H1 (cell line): ENCODE data around the gene EFCAB3. TPM values are rescaled to one million over a fixed set of nuclear protein-coding genes. Genes with fewer than 3 reads are reported as not detected.
"Not testable (repeated sequence)": the region's sequence is repeated elsewhere in the genome, so short reads cannot be mapped to it uniquely, and the experiment has no call there.

Experiments used
- CTCF ChIA-PET: fragments of 300-600 bp; sonication (Branson Sonifier 250); formaldehyde crosslinking; loops from one replicate; lab custom pipeline; 2021; ENCODE audit not compliant: partially characterized antibody; lab: Charles Lee
- POLR2A ChIA-PET: fragments of 300-600 bp; sonication (Branson Sonifier 250); formaldehyde crosslinking; loops from one replicate; lab custom pipeline; 2021; ENCODE audit warnings: inconsistent platforms; ENCODE audit not compliant: partially characterized antibody; lab: Charles Lee
- DNase-seq, 2 experiments: peaks; one replicate each; pipeline versions ENCODE4 v3.0.0 to v3.0.0-alpha.2; 2010 to 2022; ENCODE audit warnings: low spot score in 2 of 2, low read depth in 1 of 2, mixed read lengths in 1 of 2
- FAIRE-seq: peaks from 2 replicates; lab custom pipeline; 2011; peaks lifted over from hg19 to GRCh38; lab: Jason Lieb, UNC
- H2AFZ ChIP-seq: 2 replicates; pipeline ENCODE4 v1.8.1; 2012; ENCODE audit warnings: low read length, inconsistent platforms
- H2AK5ac ChIP-seq: 2 replicates; pipeline ENCODE4 v1.6.1; 2013; ENCODE audit warnings: low read depth, low read length
- H2BK120ac ChIP-seq: replicated peaks from 2 replicates; pipeline ENCODE3; 2013; ENCODE audit warnings: low read depth, low read length, inconsistent platforms
- H2BK12ac ChIP-seq: 2 replicates; pipeline ENCODE4 v1.6.1; 2013; ENCODE audit warnings: low read depth, low read length
- H2BK15ac ChIP-seq: 2 replicates; pipeline ENCODE4 v1.6.1; 2013; ENCODE audit warnings: low read length
- H2BK20ac ChIP-seq: 2 replicates; pipeline ENCODE4 v1.6.1; 2013; ENCODE audit warnings: low read length
- H2BK5ac ChIP-seq: 2 replicates; pipeline ENCODE4 v1.6.1; 2013; ENCODE audit warnings: low read depth, low read length
- H3K14ac ChIP-seq: 2 replicates; pipeline ENCODE4 v1.6.1; 2013; ENCODE audit warnings: inconsistent platforms; ENCODE audit not compliant: insufficient read length
- H3K18ac ChIP-seq: 2 replicates; pipeline ENCODE4 v1.6.1; 2013; ENCODE audit warnings: low read length; ENCODE audit errors: extremely low read depth
- H3K23ac ChIP-seq: 2 replicates; pipeline ENCODE4 v1.6.1; 2013; ENCODE audit warnings: inconsistent platforms; ENCODE audit not compliant: insufficient read length
- H3K23me2 ChIP-seq: 2 replicates; pipeline ENCODE4 v1.6.1; 2013; ENCODE audit warnings: low read depth, low read length
- H3K27ac ChIP-seq: 2 replicates; pipeline ENCODE4 v1.6.1; 2011; ENCODE audit warnings: low read depth, low read length, inconsistent platforms
- H3K27me3 ChIP-seq, 4 experiments: replicated peaks in 1 of 4; 1 replicate in 1 of 4; 2 replicates in 3 of 4; pipeline versions ENCODE4 v1.6.1 to v1.8.1; 2011 to 2013; ENCODE audit warnings: low read length in 3 of 4, mild to moderate bottlenecking in 3 of 4, inconsistent platforms in 2 of 4, mixed read lengths in 2 of 4, moderate library complexity in 1 of 4; ENCODE audit not compliant: control insufficient read depth in 3 of 4, insufficient read depth in 3 of 4; ENCODE audit errors: extremely low read depth in 1 of 4
- H3K36me3 ChIP-seq, 4 experiments: 2 replicates each; pipeline versions ENCODE4 v1.6.1 to v1.8.1; 2011 to 2013; ENCODE audit warnings: mild to moderate bottlenecking in 4 of 4, low read length in 3 of 4, moderate library complexity in 2 of 4, control low read depth in 1 of 4, inconsistent platforms in 1 of 4; ENCODE audit not compliant: insufficient read depth in 4 of 4, control insufficient read depth in 2 of 4
- H3K4ac ChIP-seq: replicated peaks from 2 replicates; pipeline ENCODE3; 2013; ENCODE audit warnings: low read length, low read depth, mixed read lengths, inconsistent platforms; ENCODE audit not compliant: insufficient read length
- H3K4me1 ChIP-seq, 4 experiments: replicated peaks in 1 of 4; 1 replicate in 1 of 4; 2 replicates in 3 of 4; pipeline versions ENCODE4 v1.6.1 to v1.8.1; 2011 to 2013; ENCODE audit warnings: low read length in 3 of 4, inconsistent platforms in 2 of 4, mixed read lengths in 1 of 4; ENCODE audit not compliant: insufficient read depth in 4 of 4, control insufficient read depth in 3 of 4
- H3K4me2 ChIP-seq, 2 experiments: 2 replicates each; pipeline versions ENCODE4 v1.6.1 to v1.8.1; 2011 to 2013; ENCODE audit warnings: low read depth in 2 of 2, low read length in 2 of 2, control low read depth in 1 of 2, inconsistent platforms in 1 of 2, mild to moderate bottlenecking in 1 of 2; ENCODE audit not compliant: insufficient read depth in 1 of 2
- H3K4me3 ChIP-seq, 4 experiments: fragments of 200-600, 300-600 bp in 1 of 4; sonication (generic), shearing (Covaris generic), sonication (Bioruptor Twin) in 1 of 4; 2 replicates each; pipeline versions ENCODE4 v1.5.1 to v1.8.1; 2011 to 2016; ENCODE audit warnings: low read length in 4 of 4, low read depth in 3 of 4, control low read depth in 2 of 4, inconsistent platforms in 2 of 4, mild to moderate bottlenecking in 2 of 4, mixed read lengths in 1 of 4, moderate library complexity in 1 of 4; ENCODE audit not compliant: insufficient read depth in 2 of 4; ENCODE audit errors: extremely low read depth in 1 of 4
- H3K56ac ChIP-seq: replicated peaks from 2 replicates; pipeline ENCODE3; 2013; ENCODE audit warnings: low read depth, mild to moderate bottlenecking, mixed read lengths, low read length, inconsistent platforms; ENCODE audit not compliant: insufficient read length
- H3K79me1 ChIP-seq: 2 replicates; pipeline ENCODE4 v1.6.1; 2013; ENCODE audit warnings: low read depth, low read length, control low read depth
- H3K79me2 ChIP-seq, 2 experiments: 2 replicates each; pipeline versions ENCODE4 v1.6.1 to v1.8.1; 2012 to 2013; ENCODE audit warnings: low read length in 2 of 2, mild to moderate bottlenecking in 2 of 2, inconsistent platforms in 1 of 2; ENCODE audit not compliant: insufficient read depth in 2 of 2, control insufficient read depth in 1 of 2
- H3K9ac ChIP-seq, 4 experiments: replicated peaks in 1 of 4; 1 replicate in 1 of 4; 2 replicates in 3 of 4; pipeline versions ENCODE4 v1.6.1 to v1.8.1; 2011 to 2013; ENCODE audit warnings: low read depth in 3 of 4, low read length in 3 of 4, control low read depth in 2 of 4, mild to moderate bottlenecking in 2 of 4, moderate library complexity in 2 of 4, inconsistent platforms in 1 of 4; ENCODE audit errors: extremely low read depth in 1 of 4
- H3K9me3 ChIP-seq, 2 experiments: 2 replicates each; pipeline versions ENCODE4 v1.6.1 to v1.8.1; 2012 to 2013; ENCODE audit warnings: mild to moderate bottlenecking in 2 of 2, moderate library complexity in 2 of 2, control low read depth in 1 of 2, inconsistent platforms in 1 of 2, low read depth in 1 of 2, low read length in 1 of 2, mixed read lengths in 1 of 2; ENCODE audit not compliant: insufficient read depth in 2 of 2
- H4K20me1 ChIP-seq, 2 experiments: replicated peaks in 1 of 2; 2 replicates each; pipeline versions ENCODE3 to v1.8.1; 2011 to 2013; ENCODE audit warnings: inconsistent platforms in 2 of 2, low read length in 2 of 2, mild to moderate bottlenecking in 1 of 2; ENCODE audit not compliant: insufficient read depth in 2 of 2, control insufficient read depth in 1 of 2
- H4K5ac ChIP-seq: 2 replicates; pipeline ENCODE4 v1.6.1; 2013; ENCODE audit warnings: low read length, low read depth, mixed read lengths, inconsistent platforms; ENCODE audit not compliant: insufficient read length
- H4K8ac ChIP-seq: 2 replicates; pipeline ENCODE4 v1.8.0; 2013; ENCODE audit warnings: mild to moderate bottlenecking, moderate library complexity, low read length, inconsistent platforms; ENCODE audit not compliant: insufficient read depth; ENCODE audit errors: extremely low read depth
- H4K91ac ChIP-seq: replicated peaks from 2 replicates; pipeline ENCODE3; 2013; ENCODE audit warnings: low read length, mixed read lengths, inconsistent platforms; ENCODE audit not compliant: insufficient read length
- GABPA ChIP-seq: IDR thresholded peaks from 2 replicates; pipeline ENCODE4 v1.6.1; 2011; ENCODE audit warnings: mild to moderate bottlenecking, low read length, moderate library complexity, borderline replicate concordance; ENCODE audit not compliant: insufficient read depth
- KDM4A ChIP-seq: IDR thresholded peaks from one replicate; pipeline ENCODE4 v1.7.1; 2012; ENCODE audit warnings: low read depth, mild to moderate bottlenecking, moderate library complexity, low read length, inconsistent platforms; ENCODE audit not compliant: severe bottlenecking
- KDM5A ChIP-seq: fragments of 200-600 bp; IDR thresholded peaks from 2 replicates; pipeline ENCODE4 v1.7.1; 2012; ENCODE audit warnings: mild to moderate bottlenecking, low read length, inconsistent platforms, mixed read lengths
- TBP ChIP-seq: IDR thresholded peaks from 2 replicates; pipeline ENCODE4 v1.6.1; 2011; ENCODE audit warnings: low read depth, low read length, improper control_type of control experiment
- WGBS, 2 experiments: shearing (Covaris generic) in 1 of 2; methylation state at CpG; one replicate each; pipeline versions ENCODE4 v1.1.6 to v1.1.7; 2013 to 2015; ENCODE audit warnings: low lambda C conversion rate in 2 of 2, mixed read lengths in 2 of 2, inconsistent platforms in 1 of 2, low coverage in 1 of 2, missing lambda C conversion rate in 1 of 2; ENCODE audit not compliant: insufficient replicate concordance in 2 of 2, insufficient coverage in 1 of 2, insufficient read length in 1 of 2; ENCODE audit errors: extremely low coverage in 1 of 2, missing lambda C conversion rate in 1 of 2; 5-methylcytosine and 5-hydroxymethylcytosine counted together
- polyA plus RNA-seq, 7 experiments: library from polyadenylated mRNA; depleted of rRNA in 3 of 7; stranded (reverse) in 5 of 7; unstranded in 2 of 7; fragments of >200 nt in 5 of 7; fragments of 200-250 nt in 2 of 7; gene quantifications; 1 replicate in 5 of 7; 2 replicates in 1 of 7; 4 replicates in 1 of 7; pipeline versions ENCODE4 v1.2.1 to v1.2.3, GENCODE V29; 2011 to 2013; ENCODE audit warnings: missing spikeins in 2 of 7, mixed read lengths in 2 of 7
- total RNA-seq: library from RNA; stranded (reverse); fragmentation: NEBNext Ultra II Directional; extraction: Animal tissue kit (Norgen Biotek cat#: 25700); gene quantifications from 2 replicates; pipeline ENCODE4 v1.2.1, GENCODE V29; 2021
- TF ChIP-seq, protein P1 (sequence below), 3 experiments: IDR thresholded peaks; 1 replicate in 2 of 3; 2 replicates in 1 of 3; pipeline versions ENCODE4 v1.5.1 to v1.6.1; 2011; ENCODE audit warnings: low read length in 3 of 3, mild to moderate bottlenecking in 3 of 3, inconsistent platforms in 2 of 3, low read depth in 1 of 3, moderate library complexity in 1 of 3; ENCODE audit not compliant: insufficient read depth in 1 of 3; ENCODE audit errors: control extremely low read depth in 1 of 3

Gene EFCAB3
- total and polyA plus RNA-seq, 2 of the 8 experiments (the other 6 are each of a cell fraction or from before 2014, with no cell fraction given), result not detected

DNA sequence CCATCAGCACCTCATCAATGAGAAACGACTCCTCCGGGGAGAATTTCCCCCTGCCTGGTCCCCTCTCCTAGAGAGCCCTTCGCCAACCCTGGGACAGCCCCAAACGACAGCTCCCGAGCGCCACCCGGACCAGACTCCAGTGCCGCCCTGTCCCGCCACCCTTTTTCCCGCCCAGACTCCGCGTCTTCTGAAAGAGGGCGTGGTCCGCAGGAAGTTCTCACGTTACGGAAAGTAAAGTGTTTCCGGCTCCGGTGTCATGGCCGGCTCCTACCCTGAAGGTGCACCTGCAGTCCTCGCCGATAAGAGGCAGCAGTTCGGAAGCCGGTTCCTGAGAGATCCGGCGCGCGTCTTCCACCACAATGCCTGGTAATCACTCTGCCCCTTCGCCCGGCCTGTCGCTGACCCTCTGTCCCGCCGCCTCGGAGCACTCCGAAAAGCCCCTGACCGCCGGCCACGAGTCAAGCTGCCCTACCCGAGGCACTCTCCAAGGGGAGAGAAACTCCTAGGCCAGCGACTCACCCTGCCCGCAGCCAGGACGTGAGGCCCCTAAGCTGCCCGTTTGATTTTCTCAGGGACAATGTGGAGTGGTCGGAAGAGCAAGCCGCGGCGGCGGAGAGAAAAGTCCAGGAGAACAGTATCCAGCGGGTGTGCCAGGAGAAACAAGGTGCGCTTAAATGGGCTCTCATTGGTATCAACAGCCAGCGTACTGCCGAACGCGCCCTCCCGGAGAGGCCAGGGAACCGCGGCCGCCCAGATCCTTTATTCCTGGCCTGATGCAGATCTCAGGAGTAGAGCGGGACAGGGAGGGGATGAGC lies 43.5 kb downstream of the EFCAB3 start, which contains the start of gene METTL2A (continued):
- peak; percentile 75 for TF ChIP-seq KDM4A
- TF ChIP-seq GABPA, result peak; percentile 92
- peak; percentile 72 for TF ChIP-seq KDM5A
- TF ChIP-seq, protein P1, sequence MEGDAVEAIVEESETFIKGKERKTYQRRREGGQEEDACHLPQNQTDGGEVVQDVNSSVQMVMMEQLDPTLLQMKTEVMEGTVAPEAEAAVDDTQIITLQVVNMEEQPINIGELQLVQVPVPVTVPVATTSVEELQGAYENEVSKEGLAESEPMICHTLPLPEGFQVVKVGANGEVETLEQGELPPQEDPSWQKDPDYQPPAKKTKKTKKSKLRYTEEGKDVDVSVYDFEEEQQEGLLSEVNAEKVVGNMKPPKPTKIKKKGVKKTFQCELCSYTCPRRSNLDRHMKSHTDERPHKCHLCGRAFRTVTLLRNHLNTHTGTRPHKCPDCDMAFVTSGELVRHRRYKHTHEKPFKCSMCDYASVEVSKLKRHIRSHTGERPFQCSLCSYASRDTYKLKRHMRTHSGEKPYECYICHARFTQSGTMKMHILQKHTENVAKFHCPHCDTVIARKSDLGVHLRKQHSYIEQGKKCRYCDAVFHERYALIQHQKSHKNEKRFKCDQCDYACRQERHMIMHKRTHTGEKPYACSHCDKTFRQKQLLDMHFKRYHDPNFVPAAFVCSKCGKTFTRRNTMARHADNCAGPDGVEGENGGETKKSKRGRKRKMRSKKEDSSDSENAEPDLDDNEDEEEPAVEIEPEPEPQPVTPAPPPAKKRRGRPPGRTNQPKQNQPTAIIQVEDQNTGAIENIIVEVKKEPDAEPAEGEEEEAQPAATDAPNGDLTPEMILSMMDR (IDR thresholded peaks at IDR 0.05; ENCODE audit: control extremely low read depth in 1 of 3, insufficient read depth in 1 of 3, low read depth in 1 of 3, low read length in 3 of 3), result peak in 2 of 3 experiments; percentile 30 to 56; a peak in 3 of 4 replicates
- peak; percentile 82 for TF ChIP-seq TBP
- TF ChIP-seq, all 59 proteins: peak for 16; not testable (repeated sequence) for 43

DNA sequence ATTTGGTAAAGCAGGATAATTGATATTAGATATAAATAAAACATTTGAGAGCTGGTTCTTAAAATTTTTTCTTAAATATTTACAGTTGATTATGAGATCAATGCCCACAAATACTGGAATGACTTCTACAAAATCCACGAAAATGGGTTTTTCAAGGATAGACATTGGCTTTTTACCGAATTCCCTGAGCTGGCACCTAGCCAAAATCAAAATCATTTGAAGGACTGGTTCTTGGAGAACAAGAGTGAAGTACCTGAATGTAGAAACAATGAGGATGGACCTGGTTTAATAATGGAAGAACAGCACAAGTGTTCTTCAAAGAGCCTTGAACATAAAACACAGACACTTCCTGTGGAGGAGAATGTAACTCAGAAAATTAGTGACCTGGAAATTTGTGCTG lies 45.9 kb downstream of the EFCAB3 start:
- DNase-seq, result not testable (repeated sequence)

More for the DNA sequence above, 45.9 kb downstream of the EFCAB3 start:
- H2BK20ac ChIP-seq, H3K23ac ChIP-seq, H3K27me3 ChIP-seq, H3K27ac ChIP-seq, H3K4me2 ChIP-seq, POLR2A ChIA-PET, H4K20me1 ChIP-seq, H3K14ac ChIP-seq, H2AK5ac ChIP-seq, H2BK12ac ChIP-seq, H3K4me1 ChIP-seq, H3K4me3 ChIP-seq, H3K56ac ChIP-seq, H2BK5ac ChIP-seq, H3K18ac ChIP-seq, H3K4ac ChIP-seq, CTCF ChIA-PET, FAIRE-seq, H3K79me1 ChIP-seq, H3K9me3 ChIP-seq, H3K9ac ChIP-seq, H2BK120ac ChIP-seq, H4K8ac ChIP-seq, H2AFZ ChIP-seq, H3K23me2 ChIP-seq, H2BK15ac ChIP-seq, H4K91ac ChIP-seq, H4K5ac ChIP-seq: not testable (repeated sequence)
- Histone ChIP-seq H3K36me3 (peaks cover 0 to 14% (median 11%) of the 10 kb centered on the region in 4 experiments; a peak in 5 of 8 replicates), H3K79me2 (peaks cover 0 to 14% of the 10 kb centered on the region in 2 experiments; a peak in 2 of 4 replicates)
- WGBS, 2 experiments, result 95% methylated on average over 2 of the region's 2 CpGs; no CpG with 5 or more reads in 1 of the 2 experiments
